HG02852 (cell line): Measurements from ENCODE around the gene MCF2L.

ENCODE experiments used
- ATAC-seq: cut with Tn5 transposase; IDR thresholded peaks from one replicate; pipeline ENCODE4 v1.9.1; 2021; ENCODE audit warnings: mild to moderate bottlenecking, moderate library complexity; ENCODE audit not compliant: unreplicated experiment

MCF2L gene

DNA sequence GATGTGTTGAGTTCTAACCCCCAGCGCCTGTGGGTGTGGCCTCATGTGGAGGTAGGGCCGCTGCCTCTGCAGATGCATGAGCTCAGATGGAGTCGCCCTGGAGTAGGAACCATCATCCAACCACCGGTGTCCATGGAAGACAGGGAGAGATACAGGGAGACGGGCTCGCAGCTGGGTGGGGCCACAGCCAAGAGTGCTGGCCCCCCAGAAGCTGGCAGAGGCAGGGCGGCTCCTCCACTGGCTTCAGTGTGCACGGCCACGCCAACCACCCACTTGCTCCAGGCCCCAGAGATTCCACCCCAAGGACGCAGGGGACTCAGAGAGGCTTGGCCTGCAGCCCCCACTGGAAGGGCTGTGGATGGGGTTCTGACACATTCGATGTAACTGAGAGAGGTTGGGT, 5.4 kb upstream of the MCF2L start:
- ATAC-seq = no peak

DNA sequence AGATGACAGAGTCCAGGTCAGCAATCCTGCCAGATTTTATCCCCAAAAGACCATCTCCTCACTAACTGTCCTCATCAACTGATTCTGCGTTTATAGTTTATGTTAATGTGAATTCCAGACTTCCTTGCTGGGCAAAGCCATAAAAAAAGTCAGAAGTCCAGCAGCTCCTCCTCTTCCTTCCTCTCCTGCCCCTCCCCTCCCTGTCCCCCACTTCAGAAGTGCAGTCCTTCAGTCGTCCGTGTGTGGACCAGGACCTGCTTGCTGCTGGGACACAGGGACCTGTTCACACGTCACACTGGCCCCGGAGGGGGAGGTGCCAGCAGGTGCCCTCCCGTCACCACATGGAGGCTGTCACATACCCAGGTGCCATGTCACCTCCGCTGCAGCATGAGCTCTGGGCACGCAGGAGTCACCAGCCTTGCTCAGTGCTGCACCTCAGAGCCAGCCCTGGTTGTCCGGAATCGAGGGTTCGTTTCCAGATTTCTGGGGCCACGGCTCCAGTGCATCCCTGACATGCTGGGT, 4.0 kb upstream of the MCF2L start:
- no peak for ATAC-seq

DNA sequence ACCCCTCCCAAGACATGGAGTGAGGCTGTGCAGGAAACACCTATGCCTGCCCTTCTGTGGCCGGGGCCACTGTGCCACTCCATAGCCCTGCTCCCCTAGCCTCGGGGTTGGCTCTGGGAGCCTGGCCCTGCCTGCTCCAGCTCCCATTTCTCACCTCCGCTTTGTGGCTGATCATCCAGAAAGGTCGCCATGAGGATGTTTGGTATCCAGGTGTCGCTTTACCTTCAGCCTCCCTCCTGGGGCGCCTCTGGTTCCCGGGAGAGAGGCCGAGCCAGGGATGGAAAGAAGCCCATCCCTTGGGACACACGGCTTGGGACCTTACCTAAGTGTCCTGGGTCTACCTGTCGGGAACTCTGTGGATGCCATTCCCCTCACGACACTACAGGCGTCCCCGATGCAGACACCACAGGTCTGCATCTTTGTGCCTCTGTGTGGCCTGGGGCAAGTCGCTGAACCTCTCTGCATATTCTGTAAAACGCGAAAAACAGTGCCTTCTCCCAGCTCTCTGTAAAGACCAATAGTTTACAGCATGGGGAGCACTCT, 3.4 kb upstream of the MCF2L start:
- ATAC-seq = no peak

GRCh38 chr13:112966776-112967175, 2.2 kb upstream of the MCF2L start:
- no peak for ATAC-seq

DNA sequence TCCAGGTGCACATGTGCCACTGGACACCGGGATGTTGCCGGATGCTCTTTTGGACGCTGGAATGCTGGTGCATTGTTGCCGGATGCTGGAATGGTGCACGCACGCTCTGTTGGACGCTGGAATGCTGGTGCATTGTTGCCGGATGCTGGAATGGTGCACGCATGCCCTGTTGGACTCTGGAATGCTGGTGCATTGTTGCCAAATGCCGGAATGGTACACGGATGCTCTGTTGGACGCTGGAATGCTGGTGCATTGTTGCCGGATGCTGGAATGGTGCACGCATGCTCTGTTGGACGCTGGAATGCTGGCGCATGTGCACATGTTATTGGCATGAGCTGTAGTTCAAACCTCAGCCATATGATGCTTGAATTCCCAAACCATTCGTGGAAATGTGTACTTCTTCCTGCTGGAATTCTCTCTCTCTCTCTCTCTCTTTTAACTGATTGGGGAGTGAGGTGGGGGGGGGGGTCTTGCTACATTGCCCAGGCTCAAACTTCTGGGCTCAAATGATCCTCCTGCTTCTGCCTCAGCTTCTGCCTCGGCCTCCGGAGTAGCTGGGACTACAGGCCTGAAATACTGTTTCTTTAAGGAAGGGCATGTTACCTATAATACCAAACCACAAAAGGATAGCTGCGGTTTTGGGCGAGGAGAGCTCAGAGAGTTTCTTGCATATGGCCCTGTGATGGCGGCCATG, 1.2 kb upstream of the MCF2L start:
- ATAC-seq = no peak

DNA sequence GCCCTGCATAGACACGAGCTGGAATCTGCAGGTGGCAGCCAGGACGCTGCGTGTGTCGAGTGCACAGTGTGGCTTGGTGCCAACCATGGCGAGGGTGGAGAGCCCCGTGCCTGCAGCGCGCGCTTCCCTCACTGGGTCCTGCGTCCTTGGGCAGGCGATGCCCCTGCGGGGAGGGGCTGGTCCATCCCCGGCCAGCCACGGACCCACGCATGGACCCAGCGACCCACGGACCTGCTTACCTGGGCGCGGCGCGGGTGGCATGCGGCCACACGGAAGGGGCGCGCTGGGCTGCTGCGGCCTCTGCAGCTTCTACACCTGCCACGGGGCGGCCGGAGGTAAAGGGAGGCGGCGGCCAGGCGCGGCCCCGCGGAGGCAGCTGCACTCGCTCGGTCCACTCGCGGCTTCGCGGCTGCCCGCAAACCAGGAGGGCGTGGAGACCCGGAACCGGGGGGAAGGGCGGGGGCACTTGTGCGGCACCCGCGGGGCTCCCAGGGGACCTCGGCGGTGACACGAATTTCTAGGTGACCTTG, 569 bp upstream of the MCF2L start:
- no peak for ATAC-seq

DNA sequence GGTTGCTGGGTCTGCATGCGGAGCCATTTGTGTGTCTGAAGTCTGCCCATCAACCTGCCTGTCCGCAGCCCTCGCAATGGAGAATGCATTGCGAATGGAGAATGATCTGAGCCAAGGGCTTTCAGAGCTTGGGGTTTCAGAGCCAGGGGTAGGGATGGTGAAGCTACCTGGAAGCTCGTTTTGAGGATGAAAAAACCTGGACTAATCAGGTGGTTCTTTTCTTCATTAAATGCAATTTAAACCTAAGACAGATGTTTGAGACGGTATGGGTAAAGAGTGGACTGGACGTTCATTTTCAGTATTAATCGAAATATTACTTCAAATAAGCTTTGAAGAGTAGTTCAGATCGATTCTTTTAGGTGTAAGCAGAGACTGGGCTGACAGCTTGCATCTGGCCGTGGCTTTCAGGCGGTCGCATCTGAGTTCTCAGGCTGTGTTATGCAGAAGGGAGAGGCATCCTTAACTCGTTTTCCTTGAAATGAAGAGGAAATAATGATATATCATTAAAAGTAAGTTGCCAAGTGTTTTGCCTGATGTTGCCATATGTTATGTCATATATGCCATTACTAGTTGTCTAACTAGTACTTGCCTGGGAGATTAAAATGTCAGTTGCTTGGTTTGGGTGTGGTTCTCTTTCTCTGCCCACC, 801 bp downstream of the MCF2L start:
- ATAC-seq = no peak

- ATAC-seq = no peak
Measured at GRCh38 chr13:112970552-112971287, 1.7 kb downstream of the MCF2L start.

DNA sequence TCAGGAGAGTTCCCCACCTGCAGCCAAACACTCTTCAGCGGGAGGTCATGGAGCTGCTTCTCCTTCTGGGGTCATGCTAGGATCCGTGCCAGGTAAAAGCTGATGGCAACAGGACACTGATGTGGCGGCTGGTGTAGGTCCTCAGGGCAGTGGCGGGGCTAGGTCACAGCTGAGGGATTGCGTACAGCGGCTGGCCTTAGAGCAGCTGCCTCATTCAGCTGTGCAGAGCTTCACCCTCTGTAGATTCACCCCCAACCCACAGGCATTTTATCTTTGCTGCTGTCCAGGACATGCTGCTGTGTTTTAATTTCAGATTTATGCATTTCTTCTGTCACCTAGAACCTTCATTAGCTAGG, 2.3 kb downstream of the MCF2L start:
- ATAC-seq = no peak

DNA sequence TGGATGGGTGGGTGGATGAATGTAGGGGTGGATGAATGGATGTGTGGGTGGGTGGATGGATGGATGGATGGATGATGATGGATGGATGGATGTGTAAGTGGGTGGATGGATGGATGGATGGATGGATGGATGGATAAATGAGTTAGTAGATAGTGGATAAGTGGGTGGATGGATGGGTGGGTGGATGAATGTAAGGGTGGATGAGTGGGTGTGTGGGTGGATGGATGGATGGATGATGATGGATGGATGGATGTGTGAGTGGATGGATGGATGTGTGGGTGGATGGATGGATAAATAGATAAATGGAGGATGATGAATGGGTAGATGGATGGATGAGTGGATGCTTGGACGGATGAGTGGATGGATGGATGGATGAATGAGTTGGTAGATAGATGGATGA, 3.2 kb downstream of the MCF2L start:
- no peak for ATAC-seq

- no peak for ATAC-seq
Measured at GRCh38 chr13:112972867-112973576, 4.0 kb downstream of the MCF2L start.

GRCh38 chr13:112973577-112973951, 4.5 kb downstream of the MCF2L start:
- ATAC-seq = no peak

- ATAC-seq = no peak
Measured at GRCh38 chr13:112974125-112974524, 5.1 kb downstream of the MCF2L start.

DNA sequence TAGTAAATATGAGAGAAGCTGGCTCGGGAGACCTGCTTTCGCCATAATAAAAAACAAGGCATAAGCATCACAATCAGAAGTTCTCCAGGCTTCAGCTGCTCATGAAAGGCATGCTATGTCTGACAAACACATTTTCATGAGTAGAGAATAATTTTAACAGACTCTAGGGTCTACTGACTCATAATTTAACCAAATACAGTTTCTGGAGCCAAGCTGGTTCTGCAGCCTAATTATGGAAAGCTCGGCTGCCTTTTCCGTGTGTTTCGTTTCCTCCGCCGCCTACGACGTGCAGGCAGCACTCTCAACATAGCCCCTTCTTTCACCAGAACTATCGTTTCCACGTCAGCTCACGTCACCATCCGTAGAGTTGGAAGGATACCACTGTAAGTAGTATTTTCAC, 5.7 kb downstream of the MCF2L start:
- ATAC-seq = no peak

GRCh38 chr13:112975401-112975939, 6.5 kb downstream of the MCF2L start:
- ATAC-seq = no peak

DNA sequence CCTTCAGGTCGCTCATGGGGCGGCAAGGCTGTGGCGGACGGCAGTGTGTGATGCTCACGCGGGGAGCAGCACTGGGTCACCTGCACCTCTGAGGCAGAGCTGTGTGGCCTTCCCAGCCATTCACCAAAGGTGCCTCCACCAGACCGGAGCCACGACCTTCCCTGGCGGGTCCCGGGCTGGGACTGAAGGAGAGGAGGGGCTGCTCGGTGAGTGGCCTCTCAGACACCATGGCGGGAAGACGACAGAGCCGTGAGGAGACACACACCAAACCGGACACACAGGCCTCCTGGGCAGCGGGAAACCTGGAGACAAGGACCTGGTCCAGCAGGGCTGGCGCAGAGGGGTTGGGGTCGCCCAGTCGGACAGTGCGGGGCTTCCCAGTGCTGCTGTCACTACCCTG, 7.5 kb downstream of the MCF2L start:
- no peak for ATAC-seq

GRCh38 chr13:112977091-112977490, 8.1 kb downstream of the MCF2L start:
- no peak for ATAC-seq

- ATAC-seq = no peak
Measured at GRCh38 chr13:112977525-112977924, 8.5 kb downstream of the MCF2L start.

DNA sequence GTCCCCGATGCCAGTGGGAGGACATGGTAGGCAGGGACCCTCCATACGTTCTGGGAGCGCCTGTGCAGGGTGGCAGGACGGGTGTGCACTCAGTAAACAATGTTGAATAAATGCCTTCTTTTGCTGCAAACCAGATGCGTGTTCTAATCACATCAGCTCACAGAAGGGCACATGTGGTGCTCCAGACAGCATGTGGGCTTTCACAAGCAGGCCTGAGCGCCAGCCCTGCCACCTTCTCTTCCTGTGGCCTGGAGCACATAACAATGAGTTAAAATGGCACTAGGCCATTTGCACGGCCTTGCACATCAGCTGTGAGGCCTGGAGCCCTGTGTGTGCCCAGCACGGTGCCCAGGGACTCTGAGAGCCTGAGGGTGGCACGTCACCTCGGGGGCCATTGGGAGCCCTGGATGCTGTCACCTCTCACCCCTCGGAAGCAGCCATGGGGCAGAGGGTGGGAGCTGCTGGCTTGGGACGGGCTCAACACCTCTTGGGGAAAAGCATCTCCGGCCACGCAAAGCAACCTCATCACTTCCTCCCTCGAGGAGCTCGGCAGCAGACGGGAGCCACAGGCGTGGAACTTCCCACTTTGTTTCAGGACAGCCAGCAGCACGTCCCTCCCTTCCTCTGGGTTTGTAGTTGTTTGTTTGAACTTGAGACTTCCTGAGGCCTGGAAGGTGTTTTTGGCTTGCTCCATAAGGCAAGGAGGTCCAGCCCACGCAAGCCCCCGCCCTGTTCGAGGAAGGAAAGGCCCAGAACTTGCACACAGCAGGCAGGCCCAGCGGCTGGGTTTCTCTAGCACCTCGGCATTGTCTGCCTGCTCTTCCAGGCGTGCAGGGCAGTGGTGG, 9.8 kb downstream of the MCF2L start:
- ATAC-seq = no peak

DNA sequence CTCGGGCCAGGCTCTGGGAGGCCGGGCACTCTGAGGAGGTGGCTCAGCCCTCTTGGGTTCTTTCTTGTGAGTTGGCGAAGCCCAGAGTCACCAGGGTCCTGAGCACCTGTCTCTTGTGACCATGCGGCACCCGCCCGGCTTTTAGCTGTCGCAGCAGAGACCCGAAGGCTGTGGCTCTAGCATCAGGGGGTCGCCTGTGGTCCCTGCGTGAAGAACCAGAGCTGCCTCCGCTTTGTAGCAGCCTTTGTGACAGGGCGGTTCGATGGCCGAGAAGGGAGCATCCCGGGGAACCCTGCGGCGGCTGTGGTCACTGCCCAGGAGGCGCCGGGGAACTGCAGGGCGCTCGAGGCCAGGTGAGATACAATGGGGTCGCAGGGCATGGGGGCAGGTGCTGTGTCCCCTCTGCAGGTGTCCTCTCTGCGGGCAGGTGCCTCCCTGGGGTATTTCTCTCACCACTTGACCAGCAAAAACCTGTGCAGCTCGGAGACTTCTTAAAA, 10.4 kb downstream of the MCF2L start:
- no peak for ATAC-seq
